ENCODE measurements around the gene DBNDD2.

The DBNDD2 gene, protein sequence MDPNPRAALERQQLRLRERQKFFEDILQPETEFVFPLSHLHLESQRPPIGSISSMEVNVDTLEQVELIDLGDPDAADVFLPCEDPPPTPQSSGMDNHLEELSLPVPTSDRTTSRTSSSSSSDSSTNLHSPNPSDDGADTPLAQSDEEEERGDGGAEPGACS

DNA sequence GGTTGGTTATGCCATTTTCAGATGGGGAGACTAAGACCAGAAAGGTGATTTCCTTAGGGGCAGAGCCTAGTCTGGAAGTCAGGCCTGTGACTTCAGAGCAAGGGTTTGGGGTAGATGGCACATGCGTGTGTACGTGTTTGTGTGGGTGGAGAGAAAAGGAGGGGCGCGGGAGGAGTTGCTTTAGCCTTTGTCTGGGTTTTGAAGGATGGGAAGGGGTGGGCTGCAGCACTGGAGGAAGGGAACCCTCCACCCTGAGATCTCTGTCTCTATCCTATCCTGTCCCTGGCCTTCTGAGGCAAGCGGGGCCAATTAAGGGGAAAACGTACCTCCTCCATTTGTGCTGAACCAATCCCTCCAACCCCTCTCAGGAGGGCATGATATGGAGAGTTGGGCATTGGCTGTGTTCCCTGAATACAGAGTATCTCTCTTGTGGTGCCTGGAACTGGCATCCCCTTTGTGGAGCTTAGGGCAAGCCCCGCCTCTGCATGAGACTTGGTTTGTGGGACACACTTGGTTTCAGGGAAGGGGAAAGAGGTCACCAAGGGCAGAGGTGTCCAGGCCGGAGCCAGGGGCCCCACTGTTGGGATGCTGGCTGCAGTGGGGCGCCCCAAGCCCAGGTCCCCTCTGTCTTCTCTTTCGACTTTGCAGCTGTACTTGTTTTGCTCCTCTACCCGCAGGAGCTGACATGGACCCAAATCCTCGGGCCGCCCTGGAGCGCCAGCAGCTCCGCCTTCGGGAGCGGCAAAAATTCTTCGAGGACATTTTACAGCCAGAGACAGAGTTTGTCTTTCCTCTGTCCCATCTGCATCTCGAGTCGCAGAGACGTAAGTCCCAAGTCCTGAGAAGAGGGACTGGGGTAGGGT, at the start of gene DBNDD2:
Gene DBNDD2, plus strand, starts transcription at position 507 of the 863 bp plus-strand sequence. Its CDS starts 179 bp downstream, at position 686.
- no peak for DNase-seq

DNA sequence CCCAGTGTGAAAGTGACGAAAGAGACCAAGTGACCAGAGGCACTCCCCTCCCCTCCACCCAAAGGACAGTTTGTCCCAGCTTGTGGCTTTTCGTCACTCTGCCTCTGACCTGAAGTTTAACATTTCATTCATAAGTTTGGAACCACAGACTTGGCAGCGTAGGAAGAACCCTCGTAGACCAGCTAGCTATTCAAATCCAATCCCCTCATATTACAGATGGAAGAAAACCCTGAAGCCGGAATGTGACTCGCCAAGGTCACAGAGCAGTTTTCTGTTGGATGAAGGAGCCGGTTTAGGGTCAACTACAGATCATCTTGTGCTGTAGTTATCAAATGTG, 49.1 kb upstream of the DBNDD2 start:
- no peak for DNase-seq

DNA sequence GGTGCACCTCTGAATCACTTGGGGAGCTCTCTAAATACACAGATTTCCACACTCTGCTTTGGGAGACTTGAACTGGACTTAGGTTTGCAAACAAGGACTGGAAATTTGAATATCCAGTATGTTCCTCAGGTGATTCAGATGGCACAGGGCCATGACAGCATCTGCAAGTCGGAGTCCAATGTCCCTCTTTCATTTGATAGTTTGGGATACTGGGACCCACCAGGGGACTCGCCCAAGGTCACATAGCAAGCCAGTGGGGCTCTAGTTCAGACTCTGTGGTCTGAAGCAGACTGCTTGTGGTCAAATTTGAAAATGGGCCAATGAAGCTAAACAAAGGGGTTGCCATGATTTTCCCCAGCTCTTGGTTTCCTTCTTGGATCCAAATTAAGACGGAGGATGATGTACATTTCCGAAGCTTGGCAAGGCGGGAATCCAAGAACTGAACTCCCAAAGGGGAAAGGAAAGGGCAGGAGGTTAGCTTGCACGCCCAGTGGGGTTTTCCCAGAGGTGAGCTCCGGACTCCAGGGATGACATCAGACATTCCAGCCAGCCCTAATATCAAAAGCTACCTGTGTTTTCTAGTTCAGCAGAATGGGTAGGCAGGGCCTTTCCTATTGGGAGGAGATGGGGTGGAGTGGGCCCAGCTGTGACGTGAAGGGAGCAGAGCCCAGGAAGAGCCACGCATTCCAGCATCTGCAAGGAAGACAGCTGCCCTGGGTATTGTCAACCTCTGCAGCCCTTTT, 48.5 kb upstream of the DBNDD2 start:
- DNase-seq, result peak; percentile 94

DNA sequence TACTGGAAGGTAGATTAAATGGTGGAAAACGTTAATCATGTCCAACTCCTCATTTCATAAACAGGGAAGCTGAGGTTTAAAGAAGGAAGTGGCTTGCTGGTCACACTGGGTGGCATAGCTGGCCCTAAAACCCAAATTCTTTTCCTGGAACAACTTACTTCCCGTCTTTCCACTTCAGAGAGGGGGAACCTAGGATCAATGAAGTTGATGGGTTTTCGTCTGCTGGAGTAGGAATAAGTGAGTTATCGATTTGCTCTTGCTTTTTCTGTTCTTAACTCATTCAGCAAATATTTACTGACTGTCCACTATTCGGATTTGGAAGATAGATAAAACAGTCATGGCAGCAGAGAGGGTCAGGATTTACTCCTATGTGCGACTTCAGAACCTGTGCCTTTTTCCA, 46.3 kb upstream of the DBNDD2 start:
- no peak for DNase-seq

DNA sequence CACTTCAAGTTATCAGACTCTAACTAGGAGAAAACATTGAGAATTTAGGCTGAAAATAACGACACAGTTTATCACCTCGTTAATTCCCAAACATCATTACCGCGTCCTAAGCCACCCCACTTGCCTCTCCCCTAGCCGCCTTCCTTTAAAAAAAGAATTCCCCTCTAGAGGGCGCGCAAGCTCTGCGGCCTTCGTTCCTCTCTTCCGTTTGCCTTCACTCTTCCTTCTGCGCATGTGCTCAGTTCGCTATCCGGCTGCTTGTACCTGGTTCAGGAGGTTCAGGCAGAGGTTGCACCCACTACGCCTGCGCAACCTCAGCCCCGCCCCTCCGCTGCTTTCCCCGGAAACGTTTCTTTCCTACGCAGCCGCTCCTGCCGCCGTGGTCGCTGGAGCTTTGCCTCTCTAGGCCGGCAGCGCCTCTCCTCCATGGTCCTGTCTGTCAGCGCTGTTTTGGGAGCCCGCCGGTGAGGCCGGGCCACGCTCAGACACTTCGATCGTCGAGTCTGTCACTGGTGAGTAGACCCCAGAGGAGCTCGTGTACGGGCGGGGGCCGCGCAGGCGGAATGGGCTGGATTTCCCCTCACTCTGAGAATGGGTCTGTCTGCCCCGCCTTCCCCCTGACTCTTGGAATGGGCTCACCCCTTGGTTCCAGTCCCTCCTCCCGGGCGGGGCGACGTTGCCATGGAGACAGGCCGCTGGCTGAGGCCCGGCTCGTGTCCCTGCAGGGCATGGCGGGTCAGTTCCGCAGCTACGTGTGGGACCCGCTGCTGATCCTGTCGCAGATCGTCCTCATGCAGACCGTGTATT, 45.1 kb upstream of the DBNDD2 start, which contains the start of gene SYS1:
Gene SYS1, plus strand, starts transcription at position 353 of the 807 bp plus-strand sequence. Its CDS starts 376 bp downstream, at position 729.
- peak; percentile 99 for DNase-seq

DNA sequence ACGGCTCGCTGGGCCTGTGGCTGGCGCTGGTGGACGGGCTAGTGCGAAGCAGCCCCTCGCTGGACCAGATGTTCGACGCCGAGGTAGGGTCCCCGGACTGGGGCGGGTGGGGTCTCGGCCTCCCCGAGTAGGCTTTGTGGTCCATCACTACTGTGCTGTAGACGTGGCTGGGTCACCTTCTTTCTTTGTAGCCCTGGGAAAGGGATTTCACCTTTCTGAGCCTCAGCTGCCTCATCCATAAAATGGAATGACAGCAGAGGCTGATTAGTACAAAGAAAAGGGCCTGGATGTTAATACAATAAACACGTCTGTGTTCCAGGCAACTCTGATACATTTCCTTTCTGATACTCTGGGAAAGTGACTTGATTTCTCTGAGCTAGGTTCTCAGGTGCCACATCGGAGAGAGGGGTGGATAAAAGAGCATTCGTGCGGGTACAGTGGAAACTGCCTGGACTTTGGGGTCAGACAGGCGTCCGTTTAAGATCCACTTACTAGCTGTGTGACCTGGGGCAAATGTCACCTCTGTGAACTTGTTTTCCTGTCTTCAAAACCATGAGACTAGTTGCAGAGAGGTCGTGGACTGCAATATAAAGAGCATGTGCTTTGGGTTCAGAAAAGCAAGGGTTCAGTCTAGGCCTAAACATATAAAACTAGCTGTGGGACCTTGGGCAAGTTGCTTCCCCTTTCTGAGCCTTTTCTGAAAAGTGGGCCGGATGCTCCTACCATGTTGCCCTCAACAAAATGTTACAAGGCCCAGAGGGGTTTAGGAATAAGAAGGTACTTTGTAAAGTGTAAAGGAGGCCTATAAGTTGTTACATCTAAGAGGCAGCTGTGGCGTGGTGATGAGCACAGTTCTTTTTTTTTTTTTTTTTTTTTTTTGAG, 44.2 kb upstream of the DBNDD2 start:
- DNase-seq, result no peak

DNA sequence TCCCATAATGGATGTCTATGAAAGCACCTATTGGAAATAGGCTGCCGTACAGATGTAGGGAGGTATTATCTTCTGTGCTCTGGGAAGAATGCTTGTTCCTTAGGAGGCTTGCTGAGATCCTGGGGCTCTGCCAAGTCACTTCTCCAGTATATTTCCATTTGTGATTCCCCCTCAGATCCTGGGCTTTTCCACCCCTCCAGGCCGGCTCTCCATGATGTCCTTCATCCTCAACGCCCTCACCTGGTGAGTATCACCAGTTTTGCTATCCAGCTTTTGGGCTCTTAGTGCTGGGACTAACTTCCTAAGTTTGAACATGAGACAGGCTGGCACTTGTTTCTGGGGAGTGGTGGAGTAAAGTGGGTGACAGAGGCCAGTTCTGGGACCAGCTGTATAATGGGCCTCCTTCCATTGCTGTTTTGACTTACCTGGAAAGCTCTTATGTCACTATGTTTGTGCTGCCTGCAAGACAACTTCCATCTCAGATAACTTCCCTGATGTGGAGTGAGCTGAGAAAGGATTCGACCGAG, 42.6 kb upstream of the DBNDD2 start:
- no peak for DNase-seq

DNA sequence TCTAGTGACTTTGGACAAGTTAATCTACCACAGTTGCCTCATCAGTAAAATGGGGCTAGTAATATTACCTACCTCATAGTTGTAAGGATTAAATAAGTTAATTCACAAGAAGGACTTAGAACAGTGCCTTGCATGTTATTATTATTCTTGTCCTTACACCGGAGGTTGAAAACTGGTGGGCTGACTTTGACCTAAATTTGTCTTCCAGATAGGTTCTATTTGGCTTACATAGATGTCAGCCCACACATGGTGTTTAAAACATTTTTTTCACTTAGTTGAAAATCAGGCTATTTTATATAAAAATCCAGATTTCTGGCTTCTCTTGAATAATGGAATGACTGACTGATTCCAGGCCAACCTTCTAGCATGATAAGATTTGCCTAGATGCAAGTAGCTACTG, 41.9 kb upstream of the DBNDD2 start:
- DNase-seq, result no peak

DNA sequence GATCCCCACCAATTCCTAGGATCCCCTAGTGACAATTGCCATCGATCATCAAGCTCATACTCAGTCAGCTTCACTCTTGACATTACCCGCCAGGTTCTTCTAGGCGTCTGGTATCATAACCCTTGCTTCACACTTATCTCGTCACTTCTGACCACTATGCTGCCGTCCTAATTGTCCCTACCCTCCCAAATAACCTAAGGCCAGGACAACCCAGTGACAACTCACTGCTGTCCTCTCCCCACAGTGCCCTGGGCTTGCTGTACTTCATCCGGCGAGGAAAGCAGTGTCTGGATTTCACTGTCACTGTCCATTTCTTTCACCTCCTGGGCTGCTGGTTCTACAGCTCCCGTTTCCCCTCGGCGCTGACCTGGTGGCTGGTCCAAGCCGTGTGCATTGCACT, 41.5 kb upstream of the DBNDD2 start:
- no peak for DNase-seq

DNA sequence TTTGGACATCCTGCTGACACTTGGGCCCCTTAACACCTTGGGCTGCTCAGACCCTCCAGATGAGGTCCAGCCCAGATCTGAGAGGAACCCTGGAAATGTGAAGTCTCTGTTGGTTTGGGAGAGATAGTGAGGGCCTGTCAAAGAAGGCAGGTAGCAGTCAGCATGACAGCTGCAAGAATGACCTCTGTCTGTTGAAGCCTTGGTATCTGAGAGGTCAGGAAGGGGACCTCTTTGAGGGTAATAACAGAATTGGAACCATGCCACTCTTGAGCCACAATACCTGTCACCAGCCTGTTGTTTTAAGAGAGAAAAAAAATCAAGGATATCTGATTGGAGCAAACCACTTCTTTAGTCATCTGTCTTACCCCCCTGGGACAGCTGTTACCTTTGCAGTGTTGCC, 41.0 kb upstream of the DBNDD2 start:
- DNase-seq, result no peak

DNA sequence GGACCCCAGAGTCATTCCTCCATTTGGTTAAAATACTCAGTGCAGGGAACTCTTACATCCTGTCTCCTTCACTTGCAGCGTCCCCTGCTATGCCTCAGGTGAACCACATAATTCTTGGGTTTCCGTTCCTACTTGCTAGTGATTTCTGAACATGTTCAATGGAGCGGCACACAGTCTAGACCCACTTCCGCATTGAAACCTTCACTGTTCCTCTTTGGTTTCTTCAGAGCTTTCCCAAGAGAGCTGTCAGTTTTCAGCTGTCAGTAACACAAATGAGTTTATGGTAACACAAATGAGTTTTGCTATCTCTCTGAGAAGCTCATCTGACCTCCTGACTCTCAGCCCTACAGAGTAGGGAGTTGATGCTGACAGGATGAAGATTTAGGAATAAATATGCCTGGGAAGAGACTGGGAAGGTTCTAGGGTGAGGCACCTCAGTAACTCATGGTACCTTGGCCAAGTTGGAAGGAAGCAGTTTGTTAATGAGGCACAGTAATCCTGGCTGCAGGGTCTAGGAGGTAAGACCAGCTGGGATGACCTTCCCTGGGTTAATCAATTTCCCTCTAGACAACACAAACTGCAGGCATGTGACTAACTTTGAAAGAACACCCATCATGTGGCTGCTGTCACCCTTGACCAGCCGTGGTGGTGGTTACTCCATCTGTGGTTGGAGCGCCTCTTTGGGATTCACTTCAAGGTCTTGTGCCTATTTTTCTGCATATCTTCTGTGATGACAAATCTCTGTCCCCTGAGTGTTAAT, 39.7 kb upstream of the DBNDD2 start:
- no peak for DNase-seq

DNA sequence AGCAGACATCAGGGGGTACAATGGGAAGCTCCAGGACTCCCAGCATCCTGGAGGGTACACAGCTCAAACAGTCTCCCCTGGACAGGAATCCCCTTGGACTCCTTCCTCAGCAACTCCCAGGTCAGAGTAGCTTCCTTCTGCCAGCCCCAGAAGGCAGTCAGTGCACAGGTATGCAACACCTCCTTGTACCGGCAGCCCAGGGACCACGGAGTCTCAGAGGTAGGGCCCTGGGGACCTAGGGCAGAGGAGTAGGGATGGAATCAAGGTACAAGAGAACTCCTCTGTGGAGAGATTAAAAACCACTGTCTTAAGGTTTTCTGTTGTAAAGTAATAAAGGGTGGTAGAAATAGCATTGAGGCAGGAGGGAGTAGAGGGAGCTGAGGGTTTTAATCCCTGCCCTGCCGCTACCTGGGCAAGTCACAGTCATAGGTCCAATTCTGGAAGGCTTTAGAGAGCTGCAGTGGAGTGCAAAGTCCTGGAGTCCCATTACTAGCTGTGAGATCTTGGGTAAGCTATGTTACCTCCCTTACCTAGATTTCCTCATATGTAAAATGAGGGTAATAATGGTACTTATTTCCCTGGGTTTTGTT, 37.4 kb upstream of the DBNDD2 start:
- no peak for DNase-seq

DNA sequence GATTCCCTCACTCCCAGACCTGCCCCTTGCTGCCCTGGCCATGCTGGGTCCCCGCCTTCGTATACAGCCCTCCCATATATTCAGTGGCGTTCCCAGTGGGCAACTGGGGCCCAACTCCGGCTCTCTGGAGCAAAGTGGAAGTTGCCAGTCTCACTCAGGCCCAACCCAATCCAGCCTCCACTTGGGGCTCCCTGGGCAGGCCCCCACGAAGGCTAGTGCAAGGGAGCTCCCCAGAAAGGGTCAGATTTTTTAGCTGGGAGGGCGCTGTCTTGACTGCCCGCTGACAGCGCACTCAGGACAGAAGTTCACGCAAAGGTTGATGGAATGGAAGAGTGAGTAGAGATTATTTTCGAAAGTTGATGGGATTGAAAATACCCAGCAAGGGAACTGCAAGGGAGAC, 35.8 kb upstream of the DBNDD2 start:
- DNase-seq, result no peak

DNA sequence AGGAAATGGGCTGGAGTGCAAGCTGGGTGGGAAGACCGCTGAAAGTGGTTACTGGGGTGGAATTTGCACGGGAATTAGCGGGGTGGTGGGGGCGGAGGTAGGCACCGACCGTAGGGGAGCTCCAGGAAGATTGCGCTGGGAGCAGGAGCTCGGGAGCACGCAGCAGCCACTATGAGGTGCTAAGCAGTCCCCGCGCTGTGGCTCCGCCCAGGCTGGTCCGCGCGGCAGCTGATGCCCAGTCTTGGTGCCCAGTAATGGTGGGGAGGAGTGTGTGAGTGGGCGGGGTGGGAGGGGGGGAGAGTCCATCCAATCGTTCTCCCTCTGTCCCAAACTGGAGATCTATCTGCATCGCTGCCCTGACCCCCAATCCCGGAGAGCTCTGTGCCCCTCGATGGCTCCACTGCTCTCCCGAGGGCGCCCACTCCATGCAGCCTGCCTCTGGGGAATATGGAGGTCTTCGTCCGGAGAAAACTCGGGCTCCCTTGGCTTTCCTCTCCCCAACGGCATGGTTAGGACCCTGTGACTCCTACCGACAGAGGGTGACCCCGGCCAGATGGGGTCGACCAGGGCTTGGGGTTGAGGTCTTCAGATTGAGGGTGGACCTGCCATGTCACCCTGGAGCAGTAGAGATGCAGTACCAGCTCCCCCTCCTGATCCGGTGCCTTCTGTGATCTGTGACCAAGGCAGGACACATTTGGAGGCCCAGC, 35.3 kb upstream of the DBNDD2 start:
- DNase-seq, result no peak

DNA sequence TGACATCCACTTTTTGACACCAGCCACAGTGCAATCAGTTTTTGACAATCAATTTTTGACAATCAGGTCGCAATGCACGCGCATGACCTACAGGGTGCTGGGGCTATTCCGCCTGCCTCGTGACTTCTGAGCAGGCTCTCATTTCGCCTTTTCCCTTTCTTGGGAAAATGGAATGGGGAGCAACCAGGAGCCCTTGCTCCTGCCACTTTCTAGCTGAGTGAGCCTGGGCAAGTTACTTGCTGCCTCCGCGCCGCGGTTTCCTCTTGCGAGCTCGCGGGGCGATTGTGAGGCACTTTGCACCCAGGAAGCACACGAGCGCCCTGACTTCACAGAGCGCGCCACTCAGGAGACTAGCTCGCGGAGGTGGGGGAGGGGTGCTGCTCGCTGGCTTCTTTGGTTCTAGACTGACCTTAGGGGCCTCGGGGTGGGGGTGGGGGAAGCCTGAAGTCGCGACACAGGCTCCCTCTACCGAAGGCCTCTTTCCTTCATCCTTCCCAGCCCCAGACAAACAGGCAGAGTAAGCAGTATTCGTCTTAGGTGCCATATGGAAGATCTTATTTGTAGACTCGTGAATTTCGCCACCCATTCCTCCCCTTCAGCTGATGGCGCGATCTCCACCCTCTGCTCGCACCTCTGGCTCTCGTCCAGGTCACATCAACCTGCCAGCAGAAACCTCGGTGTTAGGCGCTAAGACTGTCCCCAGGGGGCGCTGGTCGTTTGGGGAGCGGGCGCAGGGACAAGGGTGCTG, 34.6 kb upstream of the DBNDD2 start:
- DNase-seq, result peak; percentile 93

DNA sequence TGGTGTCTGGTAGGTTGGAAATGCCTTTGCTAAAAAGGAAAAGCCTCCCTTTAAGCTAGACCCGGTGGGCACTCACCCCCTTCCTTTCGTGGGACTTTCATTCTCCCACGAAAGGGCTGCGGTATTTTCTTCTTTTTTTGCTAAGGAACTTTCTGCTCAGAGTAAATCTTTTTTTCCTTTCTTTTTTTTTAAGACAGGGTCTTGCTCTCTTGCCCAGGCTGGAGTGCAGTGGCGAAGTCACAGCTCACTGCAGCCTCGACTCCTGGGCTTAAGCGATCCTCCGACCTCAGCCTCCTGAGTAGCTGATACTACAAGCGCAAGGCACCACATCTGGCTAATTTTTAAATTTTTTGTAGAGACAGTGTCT, 34.0 kb upstream of the DBNDD2 start:
- DNase-seq, result no peak

DNA sequence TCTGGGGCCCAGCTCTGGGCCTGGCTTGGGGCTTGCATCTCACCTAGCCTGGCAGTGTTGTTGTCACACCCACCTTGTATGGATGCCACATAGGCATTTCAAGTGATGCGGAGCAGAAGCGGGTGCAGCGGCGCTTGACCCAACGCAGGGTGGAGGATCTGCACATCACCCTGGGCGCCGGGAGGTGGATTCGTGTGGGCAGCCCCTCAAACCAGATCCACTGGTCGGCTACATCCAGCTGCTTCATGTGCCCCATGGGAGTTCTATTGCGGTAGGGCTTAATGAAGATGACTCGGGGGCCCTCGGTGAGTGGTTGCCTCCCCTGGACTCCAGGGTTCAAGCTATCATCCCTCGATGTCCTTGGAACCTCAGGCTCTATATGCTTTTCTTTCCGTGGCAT, 33.1 kb upstream of the DBNDD2 start:
- DNase-seq, result no peak

DNA sequence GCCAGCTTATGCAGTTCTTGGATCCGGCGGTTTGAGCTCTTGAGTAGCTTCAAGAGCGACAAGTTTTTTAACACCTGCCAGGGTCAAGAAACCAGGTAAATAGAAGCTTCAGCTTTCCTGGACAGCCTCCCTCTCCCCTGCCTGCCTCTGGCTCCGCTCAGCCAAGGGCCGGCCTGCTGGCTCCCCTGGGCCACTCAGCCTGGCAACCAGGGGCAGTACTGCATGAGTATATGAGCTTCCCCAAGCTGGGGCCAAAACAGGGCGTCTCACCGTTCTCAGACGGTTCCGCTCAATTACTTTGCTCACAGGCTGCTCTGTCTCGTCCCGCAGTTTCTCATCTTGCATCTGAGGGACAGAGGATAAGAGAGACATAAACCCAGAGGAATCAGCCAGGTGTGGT, 30.8 kb upstream of the DBNDD2 start:
- no peak for DNase-seq

DNA sequence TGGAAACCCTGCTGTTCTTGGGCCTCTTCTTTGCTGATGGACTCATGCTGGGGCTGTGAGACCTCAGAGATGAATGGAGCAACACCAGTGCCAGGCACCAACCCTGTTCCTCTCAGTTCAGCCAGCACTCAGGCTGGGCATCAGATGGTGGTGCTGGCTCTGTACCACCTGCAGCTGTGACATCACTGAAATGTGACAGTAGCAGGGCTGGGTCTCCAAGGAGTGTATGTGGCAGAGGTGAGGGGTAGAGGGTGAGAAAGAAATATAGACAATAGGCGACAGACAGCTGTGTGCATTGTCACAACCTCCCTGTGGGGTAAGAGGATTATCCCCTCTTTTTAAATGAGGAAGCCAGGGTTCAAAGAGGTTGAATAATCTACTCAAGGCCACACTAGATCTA, 29.9 kb upstream of the DBNDD2 start, which contains the start of gene TP53TG5:
Gene TP53TG5, minus strand, starts transcription at position 135 of the 400 bp plus-strand sequence. Its CDS starts 89 bp downstream, at position 46.
- no peak for DNase-seq

Measured in islet precursor cell (in vitro differentiated cells).